Esophagus (tissue), 2 donors: Measurements from ENCODE around the gene HDGFL2. TPM values are rescaled to one million over a fixed set of nuclear protein-coding genes. Genes with fewer than 3 reads are reported as not detected.
"Not testable (repeated sequence)": the region's sequence is repeated elsewhere in the genome, so short reads cannot be mapped to it uniquely, and the experiment has no call there.

Experiments used
- H3K27ac ChIP-seq, 2 donors: one replicate each; pipeline ENCODE4 v1.5.1; 2013; ENCODE audit warnings: low read depth in 2 of 2, mild to moderate bottlenecking in 2 of 2, inconsistent platforms in 1 of 2, low read length in 1 of 2, moderate library complexity in 1 of 2
- H3K27me3 ChIP-seq, 2 donors: one replicate each; pipeline ENCODE4 v1.6.1; 2013; ENCODE audit warnings: low read length in 2 of 2, control low read depth in 1 of 2, mild to moderate bottlenecking in 1 of 2; ENCODE audit not compliant: insufficient read depth in 2 of 2, control insufficient read depth in 1 of 2
- H3K36me3 ChIP-seq, 2 donors: one replicate each; pipeline ENCODE4 v1.6.1; 2013; ENCODE audit warnings: low read length in 1 of 2; ENCODE audit not compliant: control insufficient read depth in 2 of 2, insufficient read depth in 2 of 2
- H3K4me1 ChIP-seq, 2 donors: one replicate each; pipeline ENCODE4 v1.6.1; 2013; ENCODE audit warnings: low read length in 1 of 2; ENCODE audit not compliant: control insufficient read depth in 2 of 2, insufficient read depth in 2 of 2
- H3K4me3 ChIP-seq, 2 donors: one replicate each; pipeline ENCODE4 v1.5.1; 2013; ENCODE audit warnings: low read length in 2 of 2, mild to moderate bottlenecking in 2 of 2, low read depth in 1 of 2, moderate library complexity in 1 of 2
- H3K9me3 ChIP-seq, 2 donors: one replicate each; pipeline ENCODE4 v1.6.1; 2013; ENCODE audit warnings: mild to moderate bottlenecking in 2 of 2, low read depth in 1 of 2, low read length in 1 of 2, moderate library complexity in 1 of 2; ENCODE audit not compliant: control insufficient read depth in 2 of 2, insufficient read depth in 1 of 2
- WGBS, 2 donors: extraction: QIAGEN DNeasy Blood & Tissue Kit; methylation state at CpG; one replicate each; pipeline ENCODE4 v1.1.7; 2013; 5-methylcytosine and 5-hydroxymethylcytosine counted together
- polyA plus RNA-seq, 2 donors: library from polyadenylated mRNA; stranded (reverse); fragments of 200-250 nt; gene quantifications; one replicate each; pipeline ENCODE4 v1.2.3, GENCODE V29; 2013
- donor health status: healthy with polysubstance abuse.
- donor health status: Bipolar disorder and iron deficiency.

Gene HDGFL2
- polyA plus RNA-seq, 2 donors, result 23.3 to 57.5 TPM

- H3K4me1 ChIP-seq, result peaks cover 2 to 6% of the 10 kb centered on the region in 2 donors
- 39 to 52% methylated on average over 14 of the region's 14 CpGs for WGBS, 2 donors
Measured at GRCh38 chr19:4539693-4540581, 67.8 kb downstream of the HDGFL2 start, which contains the start of gene LRG1. Gene LRG1, minus strand, starts transcription at chr19:4540036. Its CDS starts 23 bp downstream, at chr19:4540013.

GRCh38 chr19:4541114-4541805 is 69.2 kb downstream of the HDGFL2 start:
- no peaks in the 10 kb centered on the region for H3K27me3 ChIP-seq
- H3K9me3 ChIP-seq, result no peaks in the 10 kb centered on the region
- no peak overlapping the region for H3K4me3 ChIP-seq
- no peaks in the 10 kb centered on the region for H3K36me3 ChIP-seq
- H3K4me1 ChIP-seq, result peaks cover 0 to 2% of the 10 kb centered on the region in 2 donors
- no peak overlapping the region for H3K27ac ChIP-seq
- 81% methylated on average over 12 of the region's 12 CpGs for WGBS, 2 donors

More at GRCh38 chr19:4539693-4540581, 67.8 kb downstream of the HDGFL2 start, which contains the start of gene LRG1:
- Histone ChIP-seq H3K27me3 (no peaks in the 10 kb centered on the region), H3K36me3 (no peaks in the 10 kb centered on the region), H3K27ac (peak within 1 kb of the TSS; percentile 14 to 66), H3K4me3 (peak within 1 kb of the TSS; percentile 21 to 25), H3K9me3 (no peaks in the 10 kb centered on the region)

GRCh38 chr19:4541806-4542145 is 69.7 kb downstream of the HDGFL2 start:
- WGBS, 2 donors, result 90 to 92% methylated on average over 12 of the region's 12 CpGs
- not testable (repeated sequence) for H3K4me1 ChIP-seq, H3K4me3 ChIP-seq, H3K9me3 ChIP-seq, H3K27ac ChIP-seq, H3K27me3 ChIP-seq, H3K36me3 ChIP-seq

- H3K4me1 ChIP-seq, result no peaks in the 10 kb centered on the region
- H3K9me3 ChIP-seq, result no peaks in the 10 kb centered on the region
- H3K36me3 ChIP-seq, result no peaks in the 10 kb centered on the region
- no peak overlapping the region for H3K4me3 ChIP-seq
- no peaks in the 10 kb centered on the region for H3K27me3 ChIP-seq
- 76 to 79% methylated on average over 75 to 77 of the region's 77 CpGs for WGBS, 2 donors
- no peak overlapping the region for H3K27ac ChIP-seq
Measured at GRCh38 chr19:4542896-4543841, 71.1 kb downstream of the HDGFL2 start.

- Histone ChIP-seq H3K4me1 (no peaks in the 10 kb centered on the region), H3K4me3 (no peak overlapping the region), H3K27ac (no peak overlapping the region), H3K9me3 (no peaks in the 10 kb centered on the region), H3K36me3 (no peaks in the 10 kb centered on the region), H3K27me3 (no peaks in the 10 kb centered on the region)
- 95% methylated on average over 38 to 87 of the region's 87 CpGs for WGBS, 2 donors
Measured at GRCh38 chr19:4543842-4544647, 71.9 kb downstream of the HDGFL2 start.

GRCh38 chr19:4547303-4548237 is 75.5 kb downstream of the HDGFL2 start:
- no peak overlapping the region for H3K27ac ChIP-seq
- H3K9me3 ChIP-seq, result no peaks in the 10 kb centered on the region
- WGBS, 2 donors, result 61 to 66% methylated on average over 31 to 32 of the region's 32 CpGs
- H3K36me3 ChIP-seq, result no peaks in the 10 kb centered on the region
- H3K4me1 ChIP-seq, result no peaks in the 10 kb centered on the region
- no peaks in the 10 kb centered on the region for H3K27me3 ChIP-seq
- H3K4me3 ChIP-seq, result no peak overlapping the region

GRCh38 chr19:4548238-4548584 is 76.1 kb downstream of the HDGFL2 start:
- Histone ChIP-seq H3K4me3 (no peak overlapping the region), H3K27ac (no peak overlapping the region), H3K27me3 (no peaks in the 10 kb centered on the region), H3K9me3 (no peaks in the 10 kb centered on the region), H3K36me3 (no peaks in the 10 kb centered on the region), H3K4me1 (no peaks in the 10 kb centered on the region)
- 66 to 70% methylated on average over 14 of the region's 14 CpGs for WGBS, 2 donors

GRCh38 chr19:4550018-4550417 is 77.9 kb downstream of the HDGFL2 start:
- H3K4me1 ChIP-seq, result no peaks in the 10 kb centered on the region
- H3K36me3 ChIP-seq, result no peaks in the 10 kb centered on the region
- H3K4me3 ChIP-seq, result no peak overlapping the region
- H3K27me3 ChIP-seq, result no peaks in the 10 kb centered on the region
- no peaks in the 10 kb centered on the region for H3K9me3 ChIP-seq
- WGBS, 2 donors, result 88% methylated on average over 18 of the region's 18 CpGs
- H3K27ac ChIP-seq, result no peak overlapping the region
